Measurements from ENCODE around the gene KIAA0040. TPM values are rescaled to one million over a fixed set of nuclear protein-coding genes. Genes with fewer than 3 reads are reported as not detected.

The KIAA0040 gene
- total RNA-seq (1.6 and 1.9 TPM in 2 replicates), polyA plus RNA-seq (1.4 and 2.4 TPM in 2 replicates)

DNA sequence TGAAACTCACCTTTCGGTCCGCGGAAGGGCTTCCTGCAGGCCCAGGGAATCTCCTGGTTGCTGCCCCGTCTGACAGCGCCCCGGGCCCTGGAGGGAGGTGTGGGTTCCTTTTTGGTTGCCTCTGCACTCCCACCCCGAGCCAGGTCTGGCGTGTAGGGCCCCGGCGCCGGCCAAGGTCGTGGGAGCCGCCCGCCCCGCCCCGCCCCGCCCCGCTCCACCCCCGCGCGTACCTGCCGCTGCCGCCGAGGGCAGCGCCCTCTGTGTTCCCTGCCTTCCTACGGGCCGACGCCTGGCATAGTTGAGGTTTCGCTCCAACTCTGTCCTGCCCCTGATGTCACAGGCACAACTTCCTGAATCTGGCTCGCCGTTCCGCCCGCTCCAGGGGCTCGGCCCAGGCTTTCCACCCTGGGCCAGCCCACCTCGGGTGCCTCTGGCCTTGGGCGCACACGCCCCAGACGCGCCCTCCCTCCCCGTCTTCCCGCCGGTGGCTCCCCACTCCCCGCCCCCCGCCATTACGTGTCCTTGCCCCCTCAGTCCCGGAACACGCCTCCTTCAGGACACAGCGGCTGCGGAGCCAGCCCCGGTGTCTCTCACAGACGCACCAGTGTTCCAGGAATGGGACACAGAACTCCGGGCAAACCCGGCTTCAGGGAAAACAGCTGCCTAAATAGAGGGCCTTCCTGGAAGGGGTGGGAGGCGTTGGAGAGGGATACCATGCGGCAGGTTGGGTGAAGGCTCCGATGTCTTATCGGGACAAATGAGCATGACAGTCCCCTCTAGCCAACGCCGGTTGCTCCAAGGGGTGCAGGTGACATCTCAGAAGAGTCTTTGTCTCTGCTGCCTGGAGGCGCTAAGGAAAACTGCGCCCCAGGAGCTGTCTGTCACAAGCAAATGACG, at the start of gene KIAA0040:
TSS of gene KIAA0040 (minus strand) at position 147 of the 897 bp plus-strand sequence. CDS start 31,763 bp downstream, outside the sequence.
- peak within 1 kb of the TSS; percentile 45 for H3K4me3 ChIP-seq
- H3K27me3 ChIP-seq: peaks cover 51% of the 10 kb centered on the region
- peaks cover 4% of the 10 kb centered on the region for H3K4me1 ChIP-seq (ENCODE audit: low read depth)
- no peaks in the 10 kb centered on the region for H3K9me3 ChIP-seq (ENCODE audit: low read depth)
- DNase-seq (ENCODE audit: low read depth in 1 of 2, low spot score in 1 of 2): peak; percentile 38 to 73
- TF ChIP-seq, protein P1, sequence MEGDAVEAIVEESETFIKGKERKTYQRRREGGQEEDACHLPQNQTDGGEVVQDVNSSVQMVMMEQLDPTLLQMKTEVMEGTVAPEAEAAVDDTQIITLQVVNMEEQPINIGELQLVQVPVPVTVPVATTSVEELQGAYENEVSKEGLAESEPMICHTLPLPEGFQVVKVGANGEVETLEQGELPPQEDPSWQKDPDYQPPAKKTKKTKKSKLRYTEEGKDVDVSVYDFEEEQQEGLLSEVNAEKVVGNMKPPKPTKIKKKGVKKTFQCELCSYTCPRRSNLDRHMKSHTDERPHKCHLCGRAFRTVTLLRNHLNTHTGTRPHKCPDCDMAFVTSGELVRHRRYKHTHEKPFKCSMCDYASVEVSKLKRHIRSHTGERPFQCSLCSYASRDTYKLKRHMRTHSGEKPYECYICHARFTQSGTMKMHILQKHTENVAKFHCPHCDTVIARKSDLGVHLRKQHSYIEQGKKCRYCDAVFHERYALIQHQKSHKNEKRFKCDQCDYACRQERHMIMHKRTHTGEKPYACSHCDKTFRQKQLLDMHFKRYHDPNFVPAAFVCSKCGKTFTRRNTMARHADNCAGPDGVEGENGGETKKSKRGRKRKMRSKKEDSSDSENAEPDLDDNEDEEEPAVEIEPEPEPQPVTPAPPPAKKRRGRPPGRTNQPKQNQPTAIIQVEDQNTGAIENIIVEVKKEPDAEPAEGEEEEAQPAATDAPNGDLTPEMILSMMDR (IDR thresholded peaks at IDR 0.05; ENCODE audit: low read depth, low read length): no peak
- no peak within 1 kb of the TSS for H3K27ac ChIP-seq
- H3K36me3 ChIP-seq: no peaks in the 10 kb centered on the region

DNA sequence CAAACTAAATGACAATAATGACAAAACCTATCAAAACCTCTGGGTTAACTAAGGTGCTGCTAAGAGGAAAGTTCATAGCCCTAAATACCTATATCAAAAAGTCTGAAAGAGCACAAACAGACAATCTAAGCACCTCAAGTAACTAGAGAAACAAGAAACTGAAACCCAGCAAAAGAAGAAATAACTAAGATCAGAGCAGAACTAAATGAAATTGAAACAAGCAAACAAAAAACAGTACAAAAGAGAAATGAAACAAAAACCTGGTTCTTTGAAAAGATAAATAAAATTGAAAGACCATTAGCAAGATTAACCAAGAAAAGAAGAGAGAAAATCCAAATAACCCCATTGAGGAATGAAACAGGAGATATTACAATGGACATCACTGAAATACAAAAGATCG, 44.8 kb upstream of the KIAA0040 start:
- Histone ChIP-seq H3K27me3 (no peaks in the 10 kb centered on the region), H3K4me1 (ENCODE audit: low read depth) (no peaks in the 10 kb centered on the region), H3K9me3 (ENCODE audit: low read depth) (no peaks in the 10 kb centered on the region), H3K4me3 (no peak overlapping the region), H3K27ac (no peak overlapping the region), H3K36me3 (no peaks in the 10 kb centered on the region)
- no peak for DNase-seq (ENCODE audit: low read depth in 1 of 2, low spot score in 1 of 2)
- TF ChIP-seq, protein P1 (IDR thresholded peaks at IDR 0.05; ENCODE audit: low read depth, low read length): no peak

- TF ChIP-seq, protein P1 (IDR thresholded peaks at IDR 0.05; ENCODE audit: low read depth, low read length): no peak
- no peaks in the 10 kb centered on the region for H3K36me3 ChIP-seq
- no peaks in the 10 kb centered on the region for H3K27me3 ChIP-seq
- H3K9me3 ChIP-seq (ENCODE audit: low read depth): no peaks in the 10 kb centered on the region
- no peaks in the 10 kb centered on the region for H3K4me1 ChIP-seq (ENCODE audit: low read depth)
- DNase-seq (ENCODE audit: low read depth in 1 of 2, low spot score in 1 of 2): no peak
- no peak overlapping the region for H3K4me3 ChIP-seq
- H3K27ac ChIP-seq: no peak overlapping the region
These were observed 42.1 kb upstream of the KIAA0040 start for GRCh38 chr1:175234639-175235038.

- Histone ChIP-seq H3K4me3 (no peak overlapping the region), H3K4me1 (ENCODE audit: low read depth) (no peaks in the 10 kb centered on the region), H3K27ac (no peak overlapping the region), H3K27me3 (no peaks in the 10 kb centered on the region), H3K36me3 (no peaks in the 10 kb centered on the region), H3K9me3 (ENCODE audit: low read depth) (no peaks in the 10 kb centered on the region)
- TF ChIP-seq, protein P1 (IDR thresholded peaks at IDR 0.05; ENCODE audit: low read depth, low read length): no peak
- no peak for DNase-seq (ENCODE audit: low read depth in 1 of 2, low spot score in 1 of 2)
These were observed 39.8 kb upstream of the KIAA0040 start for GRCh38 chr1:175232335-175232734.

GRCh38 chr1:175225805-175226129, 33.2 kb upstream of the KIAA0040 start:
- TF ChIP-seq, protein P1 (IDR thresholded peaks at IDR 0.05; ENCODE audit: low read depth, low read length): no peak
- no peaks in the 10 kb centered on the region for H3K9me3 ChIP-seq (ENCODE audit: low read depth)
- no peak overlapping the region for H3K27ac ChIP-seq

More at GRCh38 chr1:175225805-175226129, 33.2 kb upstream of the KIAA0040 start:
- no peaks in the 10 kb centered on the region for H3K4me1 ChIP-seq (ENCODE audit: low read depth)
- no peak overlapping the region for H3K4me3 ChIP-seq
- no peaks in the 10 kb centered on the region for H3K27me3 ChIP-seq
- H3K36me3 ChIP-seq: no peaks in the 10 kb centered on the region
- DNase-seq (ENCODE audit: low read depth in 1 of 2, low spot score in 1 of 2): no peak
